ENCODE data around the gene RNF138. TPM values are rescaled to one million over a fixed set of nuclear protein-coding genes. Genes with fewer than 3 reads are reported as not detected.

The RNF138 gene, protein sequence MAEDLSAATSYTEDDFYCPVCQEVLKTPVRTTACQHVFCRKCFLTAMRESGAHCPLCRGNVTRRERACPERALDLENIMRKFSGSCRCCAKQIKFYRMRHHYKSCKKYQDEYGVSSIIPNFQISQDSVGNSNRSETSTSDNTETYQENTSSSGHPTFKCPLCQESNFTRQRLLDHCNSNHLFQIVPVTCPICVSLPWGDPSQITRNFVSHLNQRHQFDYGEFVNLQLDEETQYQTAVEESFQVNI
- total RNA-seq, result 19.1 and 19.7 TPM in 2 replicates
- long read RNA-seq, transcript RNF138-202 (8 exons, 3,570 nt), result major isoform, 34 of 111 reads
- long read RNA-seq, partial matches to known transcripts, result 55 of 111 reads
- long read RNA-seq, other reads (novel, unspliced or antisense), result 18 of 111 reads

DNA sequence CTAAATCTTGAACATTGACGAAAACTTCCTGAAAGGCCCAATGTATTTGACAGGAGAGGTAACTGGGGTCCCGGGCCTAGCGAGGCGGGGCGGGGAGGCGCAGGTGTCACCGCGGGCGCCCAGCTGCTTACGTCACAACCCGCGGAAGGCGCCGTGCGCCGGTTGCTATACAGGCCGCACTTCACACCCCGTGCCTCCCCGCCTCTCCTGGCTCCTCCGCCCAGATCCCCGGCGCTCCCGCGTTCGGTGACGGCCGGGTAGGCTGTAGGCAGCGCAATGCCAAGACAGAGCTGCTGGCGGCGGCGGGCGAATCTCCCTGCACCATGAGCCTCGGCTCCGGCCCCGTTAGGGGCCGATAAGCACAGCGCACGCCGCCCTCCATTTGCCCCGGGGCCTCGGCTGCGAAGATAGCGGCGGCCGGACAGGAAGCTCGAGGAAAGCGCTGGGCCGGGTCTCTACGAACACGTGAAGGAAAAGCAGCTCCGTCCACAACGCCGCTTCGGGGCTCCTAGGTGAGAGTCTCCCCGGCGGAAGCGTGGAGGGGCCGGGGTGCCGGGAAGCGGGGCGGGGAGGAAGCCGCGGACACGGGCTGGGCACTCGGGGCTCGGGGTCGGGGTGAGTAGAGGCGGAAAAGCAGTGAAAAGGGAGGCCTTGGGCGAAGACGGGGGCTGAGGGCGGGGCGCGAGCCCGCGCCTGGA lies at the start of gene RNF138:
TSS of gene RNF138 (plus strand) at position 151 of the 698 bp plus-strand sequence. CDS start 903 bp downstream, outside the sequence.
- no peaks in the 10 kb centered on the region for H3K9me3 Mint-ChIP-seq (ENCODE audit: unreplicated experiment)
- no peaks in the 10 kb centered on the region for H3K27me3 Mint-ChIP-seq (ENCODE audit: unreplicated experiment)
- H3K27ac Mint-ChIP-seq (ENCODE audit: unreplicated experiment), result peak within 1 kb of the TSS; percentile 98
- peak within 1 kb of the TSS; percentile 91 for H3K4me3 Mint-ChIP-seq (ENCODE audit: unreplicated experiment)
- peaks cover 30% of the 10 kb centered on the region for H3K4me1 Mint-ChIP-seq (ENCODE audit: unreplicated experiment)
- H3K36me3 Mint-ChIP-seq (ENCODE audit: unreplicated experiment), result peaks cover 10% of the 10 kb centered on the region
- peak; percentile 94 for DNase-seq (ENCODE audit: extremely low spot score, unreplicated experiment)
- TF ChIP-seq CTCF (IDR thresholded peaks at IDR 0.05), result no peak

DNA sequence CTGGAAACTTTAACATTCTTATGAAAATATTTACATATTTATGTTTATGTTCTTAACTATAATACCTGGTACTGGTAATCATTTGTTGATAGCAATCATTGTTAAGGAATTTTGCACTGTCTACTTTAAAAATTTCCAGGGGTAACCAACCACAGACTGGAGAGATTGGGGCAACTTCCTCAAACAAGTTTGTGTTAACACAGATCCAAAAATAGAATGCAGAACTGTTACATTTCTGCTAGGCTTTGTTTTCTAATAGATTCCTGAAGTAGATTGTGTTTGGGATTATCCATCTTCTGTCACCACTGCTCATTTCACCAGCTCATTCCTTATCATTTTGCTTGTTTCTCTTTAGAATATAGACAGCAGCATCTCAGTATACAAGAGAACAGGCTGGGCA lies 49.3 kb upstream of the RNF138 start:
- no peak for DNase-seq (ENCODE audit: extremely low spot score, unreplicated experiment)
- H3K4me3 Mint-ChIP-seq (ENCODE audit: unreplicated experiment), result no peak overlapping the region
- no peaks in the 10 kb centered on the region for H3K4me1 Mint-ChIP-seq (ENCODE audit: unreplicated experiment)
- no peaks in the 10 kb centered on the region for H3K27me3 Mint-ChIP-seq (ENCODE audit: unreplicated experiment)
- H3K27ac Mint-ChIP-seq (ENCODE audit: unreplicated experiment), result no peak overlapping the region
- no peak for TF ChIP-seq CTCF (IDR thresholded peaks at IDR 0.05)
- no peaks in the 10 kb centered on the region for H3K36me3 Mint-ChIP-seq (ENCODE audit: unreplicated experiment)
- peaks cover 4% of the 10 kb centered on the region for H3K9me3 Mint-ChIP-seq (ENCODE audit: unreplicated experiment)

GRCh38 chr18:32048507-32049091 lies 43.1 kb upstream of the RNF138 start:
- no peak for DNase-seq (ENCODE audit: extremely low spot score, unreplicated experiment)
- Mint-ChIP-seq H3K4me3 (ENCODE audit: unreplicated experiment) (no peak overlapping the region), H3K27ac (ENCODE audit: unreplicated experiment) (no peak overlapping the region), H3K4me1 (ENCODE audit: unreplicated experiment) (peaks cover 4% of the 10 kb centered on the region), H3K27me3 (ENCODE audit: unreplicated experiment) (no peaks in the 10 kb centered on the region), H3K36me3 (ENCODE audit: unreplicated experiment) (no peaks in the 10 kb centered on the region), H3K9me3 (ENCODE audit: unreplicated experiment) (no peaks in the 10 kb centered on the region)
- TF ChIP-seq CTCF (IDR thresholded peaks at IDR 0.05), result no peak

- no peaks in the 10 kb centered on the region for H3K9me3 Mint-ChIP-seq (ENCODE audit: unreplicated experiment)
- H3K27ac Mint-ChIP-seq (ENCODE audit: unreplicated experiment), result no peak overlapping the region
- no peaks in the 10 kb centered on the region for H3K27me3 Mint-ChIP-seq (ENCODE audit: unreplicated experiment)
- no peak for DNase-seq (ENCODE audit: extremely low spot score, unreplicated experiment)
- H3K4me1 Mint-ChIP-seq (ENCODE audit: unreplicated experiment), result peaks cover 4% of the 10 kb centered on the region
- no peak for TF ChIP-seq CTCF (IDR thresholded peaks at IDR 0.05)
- H3K36me3 Mint-ChIP-seq (ENCODE audit: unreplicated experiment), result no peaks in the 10 kb centered on the region
- no peak overlapping the region for H3K4me3 Mint-ChIP-seq (ENCODE audit: unreplicated experiment)
These were observed 42.1 kb upstream of the RNF138 start for GRCh38 chr18:32049393-32050171.

Data from osteocyte (in vitro differentiated cells).